C4-2B (cell line): Measurements from ENCODE around the gene ELP5.

Experiments used
- ZFX ChIP-seq: fragments of 450-650 bp; IDR thresholded peaks from 2 replicates; pipeline ENCODE4 v1.6.1; 2017
- TF ChIP-seq, protein P1 (sequence below): fragments of 450-650 bp; conservative IDR thresholded peaks from 2 replicates; pipeline ENCODE4 v1.5.1; 2017; ENCODE audit warnings: mild to moderate bottlenecking

DNA sequence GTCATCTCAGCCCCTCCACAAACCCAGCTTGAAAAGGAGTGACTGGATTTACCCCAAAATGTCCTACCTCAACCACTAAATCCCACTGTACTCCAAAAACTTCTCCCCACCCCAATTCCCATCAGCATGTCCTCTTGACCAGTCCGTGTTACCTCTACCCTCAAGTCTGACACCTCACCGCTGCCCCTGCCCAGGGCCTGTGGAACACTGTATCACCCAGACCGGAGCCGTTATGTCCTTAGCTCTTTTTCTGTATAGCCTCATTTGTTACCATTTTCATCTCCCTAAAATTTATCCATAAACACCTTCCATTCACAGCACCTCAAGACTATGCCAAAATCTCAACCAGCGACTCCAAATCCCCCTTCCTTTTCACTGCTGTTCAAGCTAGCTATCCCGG, 15.2 kb upstream of the ELP5 start:
- TF ChIP-seq, protein P1, sequence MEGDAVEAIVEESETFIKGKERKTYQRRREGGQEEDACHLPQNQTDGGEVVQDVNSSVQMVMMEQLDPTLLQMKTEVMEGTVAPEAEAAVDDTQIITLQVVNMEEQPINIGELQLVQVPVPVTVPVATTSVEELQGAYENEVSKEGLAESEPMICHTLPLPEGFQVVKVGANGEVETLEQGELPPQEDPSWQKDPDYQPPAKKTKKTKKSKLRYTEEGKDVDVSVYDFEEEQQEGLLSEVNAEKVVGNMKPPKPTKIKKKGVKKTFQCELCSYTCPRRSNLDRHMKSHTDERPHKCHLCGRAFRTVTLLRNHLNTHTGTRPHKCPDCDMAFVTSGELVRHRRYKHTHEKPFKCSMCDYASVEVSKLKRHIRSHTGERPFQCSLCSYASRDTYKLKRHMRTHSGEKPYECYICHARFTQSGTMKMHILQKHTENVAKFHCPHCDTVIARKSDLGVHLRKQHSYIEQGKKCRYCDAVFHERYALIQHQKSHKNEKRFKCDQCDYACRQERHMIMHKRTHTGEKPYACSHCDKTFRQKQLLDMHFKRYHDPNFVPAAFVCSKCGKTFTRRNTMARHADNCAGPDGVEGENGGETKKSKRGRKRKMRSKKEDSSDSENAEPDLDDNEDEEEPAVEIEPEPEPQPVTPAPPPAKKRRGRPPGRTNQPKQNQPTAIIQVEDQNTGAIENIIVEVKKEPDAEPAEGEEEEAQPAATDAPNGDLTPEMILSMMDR = no peak
- no peak for TF ChIP-seq ZFX
